ENCODE results near the gene OR2K2. TPM values are rescaled to one million over a fixed set of nuclear protein-coding genes. Genes with fewer than 3 reads are reported as not detected.
"Not testable (repeated sequence)": the region's sequence is repeated elsewhere in the genome, so short reads cannot be mapped to it uniquely, and the experiment has no call there.

Gene OR2K2
- total and polyA plus RNA-seq, 2 donors (not counting 3 experiments of a cell fraction or from before 2014, with no cell fraction given) = not detected

GRCh38 chr9:111348821-111349271 lies 18.8 kb upstream of the OR2K2 start:
- Histone ChIP-seq H3K4me3 (replicated peaks in 1 of 3; ENCODE audit: insufficient read depth in 1 of 3, low read depth in 1 of 3, low read length in 3 of 3) (no peak overlapping the region), H3K4me1 (ENCODE audit: control insufficient read depth, extremely low read depth, insufficient read depth, low read length) (peaks cover 8% of the 10 kb centered on the region), H3K79me2 (ENCODE audit: control insufficient read depth, insufficient read depth, low read length) (no peaks in the 10 kb centered on the region), H3K9ac (replicated peaks; ENCODE audit: extremely low read depth, insufficient read depth, low read length) (no peak overlapping the region), H3K9me3 (replicated peaks; ENCODE audit: control insufficient read depth, insufficient read depth, low read length) (no peaks in the 10 kb centered on the region), H2AFZ (ENCODE audit: low read depth, low read length) (no peak overlapping the region), H3K27me3 (ENCODE audit: control insufficient read depth in 2 of 2, insufficient read depth in 2 of 2, low read length in 2 of 2) (no peaks in the 10 kb centered on the region), H3K27ac (ENCODE audit: insufficient read depth, low read depth, low read length) (peak overlapping the region; percentile 45), H3K36me3 (ENCODE audit: control insufficient read depth in 2 of 2, extremely low read depth in 1 of 2, insufficient read depth in 2 of 2, low read length in 2 of 2) (no peaks in the 10 kb centered on the region), H4K20me1 (replicated peaks; ENCODE audit: control insufficient read depth, extremely low read depth, insufficient read depth, low read length) (no peaks in the 10 kb centered on the region), H3K9me1 (replicated peaks; ENCODE audit: control insufficient read depth, extremely low read depth, insufficient read depth, low read length) (no peaks in the 10 kb centered on the region), H3K4me2 (ENCODE audit: insufficient read depth, low read length) (no peak overlapping the region)
- no TSS peak for BruUV-seq (replicated peaks)
- ChIA-PET CTCF (no interaction called here), POLR2A (no interaction called here)
- TF ChIP-seq POLR2AphosphoS5 (IDR thresholded peaks at IDR 0.05; ENCODE audit: insufficient read depth, low read depth, low read length) (peak; percentile 93), POLR2A (IDR thresholded peaks at IDR 0.05; ENCODE audit: low read depth, low read length) (peak; percentile 60), EZH2 (IDR thresholded peaks at IDR 0.05; ENCODE audit: borderline replicate concordance, low read depth, low read length, severe bottlenecking) (no peak), JUN (IDR thresholded peaks at IDR 0.05; ENCODE audit: borderline replicate concordance, insufficient read depth, insufficient read length, low read depth) (peak; percentile 84), CTCF (IDR thresholded peaks at IDR 0.05; ENCODE audit: extremely low read depth in 1 of 2, insufficient read depth in 1 of 2, low read depth in 1 of 2, low read length in 2 of 2) (no peak), GATA2 (IDR thresholded peaks at IDR 0.05; ENCODE audit: insufficient read depth, insufficient read length, low read depth, low read length) (peak; percentile 96), MAX (IDR thresholded peaks at IDR 0.05; ENCODE audit: insufficient read depth, insufficient read length) (no peak), FOS (IDR thresholded peaks at IDR 0.05; ENCODE audit: borderline replicate concordance, insufficient read depth, low read length) (peak; percentile 68), MYC (IDR thresholded peaks at IDR 0.05; ENCODE audit: low read depth, low read length) (no peak)
- FAIRE-seq (peak; percentile 87), DNase-seq (ENCODE audit: low read depth, low spot score) (peak; percentile 95)
- intact Hi-C loops (cut with micrococcal nuclease) = no loop called here
- dilution Hi-C loops (cut with MboI; ENCODE audit: extremely low pct_ligation_motif_present, low sequenced_read_pairs) = no loop called here

- BruUV-seq (replicated peaks); H3K27ac ChIP-seq (ENCODE audit: insufficient read depth, low read depth, low read length); H3K36me3 ChIP-seq (ENCODE audit: control insufficient read depth in 2 of 2, extremely low read depth in 1 of 2, insufficient read depth in 2 of 2, low read length in 2 of 2); H3K9me1 ChIP-seq (replicated peaks; ENCODE audit: control insufficient read depth, extremely low read depth, insufficient read depth, low read length); H3K4me3 ChIP-seq (replicated peaks in 1 of 3; ENCODE audit: insufficient read depth in 1 of 3, low read depth in 1 of 3, low read length in 3 of 3); H3K9me3 ChIP-seq (replicated peaks; ENCODE audit: control insufficient read depth, insufficient read depth, low read length); H3K27me3 ChIP-seq (ENCODE audit: control insufficient read depth in 2 of 2, insufficient read depth in 2 of 2, low read length in 2 of 2); dilution Hi-C loops (cut with MboI; ENCODE audit: extremely low pct_ligation_motif_present, low sequenced_read_pairs); CTCF ChIA-PET; H3K79me2 ChIP-seq (ENCODE audit: control insufficient read depth, insufficient read depth, low read length); H2AFZ ChIP-seq (ENCODE audit: low read depth, low read length); H4K20me1 ChIP-seq (replicated peaks; ENCODE audit: control insufficient read depth, extremely low read depth, insufficient read depth, low read length); H3K9ac ChIP-seq (replicated peaks; ENCODE audit: extremely low read depth, insufficient read depth, low read length); FAIRE-seq; DNase-seq (ENCODE audit: low read depth, low spot score); intact Hi-C loops (cut with micrococcal nuclease); H3K4me1 ChIP-seq (ENCODE audit: control insufficient read depth, extremely low read depth, insufficient read depth, low read length); H3K4me2 ChIP-seq (ENCODE audit: insufficient read depth, low read length): not testable (repeated sequence)
- POLR2A ChIA-PET = interaction anchor here (0.6 kb wide), 1 partner anchor 14 kb away, joined by 3 read pairs; no protein-coding TSS in a partner anchor
Measured at GRCh38 chr9:111334318-111334863, 4.4 kb upstream of the OR2K2 start.
